HepG2 (cell line): ENCODE data around the gene HNRNPUL1. TPM values are rescaled to one million over a fixed set of nuclear protein-coding genes. Genes with fewer than 3 reads are reported as not detected.

Experiments used
- ATAC-seq: fragments of 200-7000 bp; cut with Tn5 transposase; 3 replicates; pipeline ENCODE4 v1.9.1; 2020; ENCODE audit warnings: mild to moderate bottlenecking, moderate library complexity
- BruUV-seq: library from RNA; stranded (reverse); fragments of 400-500 nt; replicated peaks from 2 replicates; lab custom pipeline; 2021; lab: Mats Ljungman, UMichigan
- CTCF ChIA-PET: fragments of 300-600 bp; formaldehyde crosslinking; extraction: SDS; loops from one replicate; lab custom pipeline; 2021; ENCODE audit warnings: low total read pairs, inconsistent platforms, low intra/inter-chr PET ratio; lab: Yijun Ruan, JAX
- POLR2A ChIA-PET: fragments of 350-600 bp; sonication (Branson Sonifier 250); formaldehyde crosslinking; loops from one replicate; lab custom pipeline; 2020; ENCODE audit warnings: antibody characterized with exemption, inconsistent platforms; lab: Yijun Ruan, JAX
- DNase-seq: peaks from one replicate; pipeline ENCODE4 v3.0.0-alpha.2; 2015; ENCODE audit warnings: low spot score
- FAIRE-seq: peaks from 3 replicates; lab custom pipeline; 2011; peaks lifted over from hg19 to GRCh38; lab: Jason Lieb, UNC
- H2AFZ ChIP-seq: one replicate; pipeline ENCODE4 v1.6.1; 2011; ENCODE audit warnings: low read length, inconsistent platforms
- H3K27ac ChIP-seq: fragments of 300-600 bp; 3 replicates; pipeline ENCODE4 v1.8.0; 2011; ENCODE audit warnings: mixed run types, mild to moderate bottlenecking, mixed read lengths, low read length, inconsistent platforms; ENCODE audit not compliant: insufficient read depth; ENCODE audit errors: extremely low read length
- H3K27me3 ChIP-seq, 2 experiments: fragments of 200-600 bp in 1 of 2; 2 replicates in 1 of 2; 3 replicates in 1 of 2; pipeline versions ENCODE4 v1.6.0 to v1.8.0; 2011; ENCODE audit warnings: low read length in 2 of 2, mild to moderate bottlenecking in 2 of 2, moderate library complexity in 2 of 2, inconsistent platforms in 1 of 2; ENCODE audit not compliant: insufficient read depth in 2 of 2, control insufficient read depth in 1 of 2
- H3K36me3 ChIP-seq, 2 experiments: fragments of 200-600 bp in 1 of 2; replicated peaks in 1 of 2; 2 replicates in 1 of 2; 3 replicates in 1 of 2; pipeline versions ENCODE4 v1.5.1 to v1.8.0; 2011; ENCODE audit warnings: low read length in 2 of 2, inconsistent platforms in 1 of 2; ENCODE audit not compliant: insufficient read depth in 2 of 2, control insufficient read depth in 1 of 2
- H3K4me1 ChIP-seq: 2 replicates; pipeline ENCODE4 v1.5.1; 2012; ENCODE audit warnings: low read length, inconsistent platforms; ENCODE audit not compliant: insufficient read depth
- H3K4me2 ChIP-seq: 2 replicates; pipeline ENCODE4 v1.6.0; 2011; ENCODE audit warnings: low read depth, low read length, inconsistent platforms
- H3K4me3 ChIP-seq, 3 experiments: fragments of 200-600 bp in 1 of 3; sonication (generic), shearing (Covaris generic) in 1 of 3; replicated peaks in 1 of 3; 2 replicates each; pipeline ENCODE4 v1.5.1; 2011 to 2016; ENCODE audit warnings: low read length in 3 of 3, inconsistent platforms in 2 of 3, low read depth in 2 of 3, mild to moderate bottlenecking in 2 of 3, control low read depth in 1 of 3, mixed read lengths in 1 of 3; ENCODE audit not compliant: insufficient read depth in 1 of 3
- H3K79me2 ChIP-seq: one replicate; pipeline ENCODE4 v1.6.1; 2011; ENCODE audit warnings: low read length, inconsistent platforms; ENCODE audit not compliant: insufficient read depth
- H3K9ac ChIP-seq: 2 replicates; pipeline ENCODE4 v1.6.0; 2011; ENCODE audit warnings: mild to moderate bottlenecking, low read depth, low read length, inconsistent platforms; ENCODE audit not compliant: insufficient read depth
- H3K9me3 ChIP-seq: 2 replicates; pipeline ENCODE4 v1.5.1; 2012; ENCODE audit warnings: mild to moderate bottlenecking, low read length
- H4K20me1 ChIP-seq: 2 replicates; pipeline ENCODE4 v1.6.0; 2011; ENCODE audit warnings: inconsistent platforms, mild to moderate bottlenecking, low read length, moderate library complexity; ENCODE audit not compliant: insufficient read depth
- BHLHE40 ChIP-seq: IDR thresholded peaks from 2 replicates; pipeline ENCODE4 v1.6.1; 2011; ENCODE audit warnings: low read length, improper control_type of control experiment
- CAMTA2 ChIP-seq: sonication (generic); formaldehyde crosslinking; IDR thresholded peaks from 2 replicates; pipeline ENCODE4 v1.4.0; 2020; ENCODE audit warnings: mild to moderate bottlenecking, missing genetic modification reagents, borderline replicate concordance
- HOXA3 ChIP-seq: sonication (generic); formaldehyde crosslinking; IDR thresholded peaks from 2 replicates; pipeline ENCODE4 v1.5.0; 2020; ENCODE audit warnings: missing genetic modification reagents
- PCBP1 ChIP-seq: fragments of 200-400 bp; formaldehyde crosslinking; IDR thresholded peaks from 2 replicates; pipeline ENCODE4 v1.6.1; 2017; ENCODE audit warnings: mild to moderate bottlenecking, low read depth, low read length, borderline replicate concordance
- RBAK ChIP-seq: sonication (generic); formaldehyde crosslinking; IDR thresholded peaks from 2 replicates; pipeline ENCODE4 v1.5.1; 2020; ENCODE audit warnings: mild to moderate bottlenecking, missing genetic modification reagents
- SMARCC2 ChIP-seq: fragments of 450-650 bp; IDR thresholded peaks from 2 replicates; pipeline ENCODE4 v1.6.1; 2017; ENCODE audit warnings: antibody characterized with exemption, mild to moderate bottlenecking
- U2AF2 ChIP-seq: fragments of 200-400 bp; formaldehyde crosslinking; IDR thresholded peaks from 2 replicates; pipeline ENCODE4 v1.6.1; 2017; ENCODE audit warnings: low read depth, mild to moderate bottlenecking, low read length
- WGBS: methylation state at CpG from one replicate; pipeline ENCODE4 v1.1.6; 2017; ENCODE audit warnings: low lambda C conversion rate; 5-methylcytosine and 5-hydroxymethylcytosine counted together
- in situ Hi-C: cut with HindIII; loops from 2 replicates; pipeline ENCODE4 v1.10.0; 2017; ENCODE audit warnings: low pct_unique_long_range_greater_than_20kb; ENCODE audit not compliant: extremely low pct_ligation_motif_present
- intact Hi-C: fragments of 100-400 bp; cut with micrococcal nuclease; formaldehyde crosslinking; loops from one replicate; pipeline ENCODE4 v1.10.0; 2022; ENCODE audit not compliant: unreplicated experiment
- polyA plus RNA-seq, 8 experiments: library from polyadenylated mRNA; depleted of rRNA in 3 of 8; stranded (reverse) in 7 of 8; unstranded in 1 of 8; fragments of >200 nt; fragmentation: Illumina TruSeq in 4 of 8; extraction: Trizol in 4 of 8; gene quantifications; 2 replicates each; pipeline versions ENCODE4 v1.2.1 to v1.2.3, GENCODE V29; 2011 to 2016; ENCODE audit warnings: low read depth in 4 of 8, missing spikeins in 1 of 8, mixed read lengths in 1 of 8; ENCODE audit not compliant: insufficient read depth in 1 of 8
- total RNA-seq, 5 experiments: library from RNA; depleted of rRNA; stranded (reverse); fragments of >200 nt; fragmentation: Illumina TruSeq; extraction: Trizol; gene quantifications; 2 replicates each; pipeline ENCODE4 v1.2.3, GENCODE V29; 2016; ENCODE audit warnings: low read depth in 1 of 5
- TF ChIP-seq, protein P1 (sequence below): sonication (generic); formaldehyde crosslinking; IDR thresholded peaks from 2 replicates; pipeline ENCODE4 v1.9.0; 2021; ENCODE audit warnings: missing genetic modification reagents, borderline replicate concordance
- TF ChIP-seq, protein P2 (sequence below): sonication (generic); formaldehyde crosslinking; conservative IDR thresholded peaks from 2 replicates; pipeline ENCODE4 v1.4.0; 2020; ENCODE audit warnings: missing genetic modification reagents
- TF ChIP-seq, protein P3 (sequence below): sonication (generic); formaldehyde crosslinking; conservative IDR thresholded peaks from 2 replicates; pipeline ENCODE4 v1.4.0; 2020; ENCODE audit warnings: missing genetic modification reagents

Gene HNRNPUL1
- total and polyA plus RNA-seq, 2 of the 13 experiments (the other 11 are each of a cell fraction or from before 2014, with no cell fraction given): 30.9 to 81.7 TPM

DNA sequence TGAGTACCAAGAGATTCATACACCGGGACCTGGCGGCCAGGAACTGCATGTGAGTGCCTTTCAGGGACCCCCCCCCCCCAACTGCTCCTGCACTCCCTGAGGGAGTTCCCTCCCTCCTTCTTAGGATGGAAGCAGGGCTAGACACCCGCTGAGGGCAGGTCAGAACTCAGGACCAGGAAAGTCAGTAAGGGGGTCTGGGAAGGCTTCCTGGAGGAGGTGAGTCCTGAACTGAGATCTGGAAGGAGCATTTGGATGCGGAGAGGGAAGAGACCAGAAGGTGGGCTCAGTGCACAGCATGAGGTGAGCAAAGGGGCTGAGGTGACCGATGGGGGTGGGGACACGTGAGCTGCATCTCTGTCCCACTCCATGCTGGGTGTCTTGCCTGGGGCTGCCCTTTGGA is 10.5 kb upstream of the HNRNPUL1 start:
- Histone ChIP-seq H2AFZ (no peak overlapping the region), H3K27me3 (no peaks in the 10 kb centered on the region), H3K4me3 (no peak overlapping the region), H3K36me3 (peaks cover 0 to 2% of the 10 kb centered on the region in 2 experiments; a peak in 1 of 5 replicates), H3K9me3 (no peaks in the 10 kb centered on the region), H3K27ac (no peak overlapping the region), H3K4me1 (no peaks in the 10 kb centered on the region), H3K9ac (no peak overlapping the region), H4K20me1 (no peaks in the 10 kb centered on the region), H3K4me2 (no peak overlapping the region), H3K79me2 (no peaks in the 10 kb centered on the region)
- TF ChIP-seq, protein P1, sequence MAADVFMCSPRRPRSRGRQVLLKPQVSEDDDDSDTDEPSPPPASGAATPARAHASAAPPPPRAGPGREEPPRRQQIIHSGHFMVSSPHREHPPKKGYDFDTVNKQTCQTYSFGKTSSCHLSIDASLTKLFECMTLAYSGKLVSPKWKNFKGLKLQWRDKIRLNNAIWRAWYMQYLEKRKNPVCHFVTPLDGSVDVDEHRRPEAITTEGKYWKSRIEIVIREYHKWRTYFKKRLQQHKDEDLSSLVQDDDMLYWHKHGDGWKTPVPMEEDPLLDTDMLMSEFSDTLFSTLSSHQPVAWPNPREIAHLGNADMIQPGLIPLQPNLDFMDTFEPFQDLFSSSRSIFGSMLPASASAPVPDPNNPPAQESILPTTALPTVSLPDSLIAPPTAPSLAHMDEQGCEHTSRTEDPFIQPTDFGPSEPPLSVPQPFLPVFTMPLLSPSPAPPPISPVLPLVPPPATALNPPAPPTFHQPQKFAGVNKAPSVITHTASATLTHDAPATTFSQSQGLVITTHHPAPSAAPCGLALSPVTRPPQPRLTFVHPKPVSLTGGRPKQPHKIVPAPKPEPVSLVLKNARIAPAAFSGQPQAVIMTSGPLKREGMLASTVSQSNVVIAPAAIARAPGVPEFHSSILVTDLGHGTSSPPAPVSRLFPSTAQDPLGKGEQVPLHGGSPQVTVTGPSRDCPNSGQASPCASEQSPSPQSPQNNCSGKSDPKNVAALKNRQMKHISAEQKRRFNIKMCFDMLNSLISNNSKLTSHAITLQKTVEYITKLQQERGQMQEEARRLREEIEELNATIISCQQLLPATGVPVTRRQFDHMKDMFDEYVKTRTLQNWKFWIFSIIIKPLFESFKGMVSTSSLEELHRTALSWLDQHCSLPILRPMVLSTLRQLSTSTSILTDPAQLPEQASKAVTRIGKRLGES (CRISPR knock-in tag): no peak
- TF ChIP-seq HOXA3 (CRISPR knock-in tag) (no peak), PCBP1 (no peak), U2AF2 (no peak), CAMTA2 (CRISPR knock-in tag) (no peak), RBAK (no peak), SMARCC2 (no peak), BHLHE40 (no peak)
- TF ChIP-seq, protein P2, sequence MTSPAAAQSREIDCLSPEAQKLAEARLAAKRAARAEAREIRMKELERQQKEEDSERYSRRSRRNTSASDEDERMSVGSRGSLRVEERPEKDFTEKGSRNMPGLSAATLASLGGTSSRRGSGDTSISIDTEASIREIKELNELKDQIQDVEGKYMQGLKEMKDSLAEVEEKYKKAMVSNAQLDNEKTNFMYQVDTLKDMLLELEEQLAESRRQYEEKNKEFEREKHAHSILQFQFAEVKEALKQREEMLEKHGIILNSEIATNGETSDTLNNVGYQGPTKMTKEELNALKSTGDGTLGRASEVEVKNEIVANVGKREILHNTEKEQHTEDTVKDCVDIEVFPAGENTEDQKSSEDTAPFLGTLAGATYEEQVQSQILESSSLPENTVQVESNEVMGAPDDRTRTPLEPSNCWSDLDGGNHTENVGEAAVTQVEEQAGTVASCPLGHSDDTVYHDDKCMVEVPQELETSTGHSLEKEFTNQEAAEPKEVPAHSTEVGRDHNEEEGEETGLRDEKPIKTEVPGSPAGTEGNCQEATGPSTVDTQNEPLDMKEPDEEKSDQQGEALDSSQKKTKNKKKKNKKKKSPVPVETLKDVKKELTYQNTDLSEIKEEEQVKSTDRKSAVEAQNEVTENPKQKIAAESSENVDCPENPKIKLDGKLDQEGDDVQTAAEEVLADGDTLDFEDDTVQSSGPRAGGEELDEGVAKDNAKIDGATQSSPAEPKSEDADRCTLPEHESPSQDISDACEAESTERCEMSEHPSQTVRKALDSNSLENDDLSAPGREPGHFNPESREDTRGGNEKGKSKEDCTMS (CRISPR knock-in tag): no peak
- TF ChIP-seq, protein P3, sequence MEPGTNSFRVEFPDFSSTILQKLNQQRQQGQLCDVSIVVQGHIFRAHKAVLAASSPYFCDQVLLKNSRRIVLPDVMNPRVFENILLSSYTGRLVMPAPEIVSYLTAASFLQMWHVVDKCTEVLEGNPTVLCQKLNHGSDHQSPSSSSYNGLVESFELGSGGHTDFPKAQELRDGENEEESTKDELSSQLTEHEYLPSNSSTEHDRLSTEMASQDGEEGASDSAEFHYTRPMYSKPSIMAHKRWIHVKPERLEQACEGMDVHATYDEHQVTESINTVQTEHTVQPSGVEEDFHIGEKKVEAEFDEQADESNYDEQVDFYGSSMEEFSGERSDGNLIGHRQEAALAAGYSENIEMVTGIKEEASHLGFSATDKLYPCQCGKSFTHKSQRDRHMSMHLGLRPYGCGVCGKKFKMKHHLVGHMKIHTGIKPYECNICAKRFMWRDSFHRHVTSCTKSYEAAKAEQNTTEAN (CRISPR knock-in tag): no peak
- CTCF ChIA-PET: no interaction called here
- in situ Hi-C loops (no loop called here), intact Hi-C loops (no loop called here)
- WGBS: 97% methylated on average over 6 of the region's 6 CpGs
- DNase-seq (no peak), ATAC-seq (no peak), FAIRE-seq (no peak)
- POLR2A ChIA-PET: no interaction called here
- no TSS peak for BruUV-seq
